Measurements from ENCODE around the gene ERBB2.

GRCh38 chr17:39653662-39654331, 46.1 kb upstream of the ERBB2 start:
- TF ChIP-seq EZH2 (IDR thresholded peaks at IDR 0.05) (no peak), POLR2AphosphoS5 (IDR thresholded peaks at IDR 0.05; ENCODE audit: borderline replicate concordance, low read depth, low read length) (no peak), FOXP2 (optimal IDR thresholded peaks at IDR 0.05; ENCODE audit: control extremely low read depth, extremely low read length, insufficient read depth) (no peak)
